IMR-90 (cell line): ENCODE data around the gene BMP5. TPM values are rescaled to one million over a fixed set of nuclear protein-coding genes. Genes with fewer than 3 reads are reported as not detected.

Experiments used
- ATAC-seq: fragments of 200-7000 bp; cut with Tn5 transposase; 2 replicates; pipeline ENCODE4 v1.9.1; 2020; ENCODE audit warnings: low read depth, mild to moderate bottlenecking, moderate library complexity
- BruUV-seq: library from RNA; stranded (reverse); fragments of 400-500 nt; replicated peaks from 2 replicates; lab custom pipeline; 2021; lab: Mats Ljungman, UMichigan
- CTCF ChIA-PET: fragments of 300-600 bp; formaldehyde crosslinking; extraction: SDS; loops from one replicate; lab custom pipeline; 2021; ENCODE audit warnings: antibody characterized with exemption; lab: Yijun Ruan, JAX
- POLR2A ChIA-PET: fragments of 300-600 bp; sonication (Branson Sonifier 250); formaldehyde crosslinking; loops from one replicate; lab custom pipeline; 2022; ENCODE audit warnings: antibody characterized with exemption; ENCODE audit not compliant: unreplicated experiment; lab: Charles Lee
- DNase-seq: peaks from one replicate; pipeline ENCODE4 v3.0.0; 2013
- H2AFZ ChIP-seq: replicated peaks from 2 replicates; pipeline ENCODE3; 2013; ENCODE audit warnings: low read length, mild to moderate bottlenecking; ENCODE audit not compliant: poor library complexity
- H2AK5ac ChIP-seq: 2 replicates; pipeline ENCODE4 v1.6.1; 2013; ENCODE audit warnings: low read depth, low read length, inconsistent platforms
- H2AK9ac ChIP-seq: replicated peaks from 2 replicates; pipeline ENCODE3; 2013; ENCODE audit warnings: mild to moderate bottlenecking, low read depth, low read length, moderate library complexity; ENCODE audit not compliant: poor library complexity
- H2BK120ac ChIP-seq: 2 replicates; pipeline ENCODE4 v1.6.1; 2013; ENCODE audit warnings: low read depth, low read length, inconsistent platforms
- H2BK15ac ChIP-seq: 3 replicates; pipeline ENCODE4 v1.6.1; 2013; ENCODE audit warnings: low read depth, low read length, inconsistent platforms
- H2BK20ac ChIP-seq: 2 replicates; pipeline ENCODE4 v1.6.1; 2013; ENCODE audit warnings: low read depth, mild to moderate bottlenecking, inconsistent platforms, low read length, moderate library complexity
- H2BK5ac ChIP-seq: 2 replicates; pipeline ENCODE4 v1.6.1; 2013; ENCODE audit warnings: mild to moderate bottlenecking, low read depth, low read length, inconsistent platforms; ENCODE audit not compliant: poor library complexity, severe bottlenecking
- H3K14ac ChIP-seq: replicated peaks from 2 replicates; pipeline ENCODE4 v1.6.1; 2013; ENCODE audit warnings: low read depth, low read length, inconsistent platforms
- H3K18ac ChIP-seq: 2 replicates; pipeline ENCODE4 v1.6.1; 2013; ENCODE audit warnings: low read depth, low read length, control low read depth
- H3K23ac ChIP-seq: 2 replicates; pipeline ENCODE4 v1.6.1; 2013; ENCODE audit warnings: low read depth, low read length, inconsistent platforms
- H3K27ac ChIP-seq: 2 replicates; pipeline ENCODE4 v1.5.1; 2013; ENCODE audit warnings: mild to moderate bottlenecking, control low read depth, low read length; ENCODE audit not compliant: insufficient read depth
- H3K27me3 ChIP-seq: 2 replicates; pipeline ENCODE4 v1.6.1; 2013; ENCODE audit warnings: low read length; ENCODE audit not compliant: control insufficient read depth, insufficient read depth
- H3K36me3 ChIP-seq: 2 replicates; pipeline ENCODE4 v1.6.1; 2013; ENCODE audit warnings: low read length, mixed read lengths; ENCODE audit not compliant: control insufficient read depth, insufficient read depth
- H3K4ac ChIP-seq: 2 replicates; pipeline ENCODE4 v1.6.1; 2013; ENCODE audit warnings: low read depth, low read length, inconsistent platforms
- H3K4me1 ChIP-seq: 2 replicates; pipeline ENCODE4 v1.6.1; 2013; ENCODE audit warnings: low read length, mixed read lengths; ENCODE audit not compliant: control insufficient read depth, insufficient read depth
- H3K4me2 ChIP-seq: 2 replicates; pipeline ENCODE4 v1.6.1; 2013; ENCODE audit warnings: low read depth, mild to moderate bottlenecking, control low read depth, low read length, moderate library complexity
- H3K4me3 ChIP-seq: 2 replicates; pipeline ENCODE4 v1.5.1; 2013; ENCODE audit warnings: low read depth, mild to moderate bottlenecking, control low read depth, low read length, moderate library complexity; ENCODE audit not compliant: insufficient read depth
- H3K56ac ChIP-seq: 2 replicates; pipeline ENCODE4 v1.6.1; 2013; ENCODE audit warnings: low read length, inconsistent platforms; ENCODE audit not compliant: insufficient read depth; ENCODE audit errors: extremely low read depth
- H3K79me1 ChIP-seq, 2 experiments: 2 replicates each; pipeline ENCODE4 v1.6.1; 2013; ENCODE audit warnings: low read length in 2 of 2, inconsistent platforms in 1 of 2, low read depth in 1 of 2
- H3K9ac ChIP-seq: 2 replicates; pipeline ENCODE4 v1.6.1; 2013; ENCODE audit warnings: low read depth, low read length, control low read depth
- H3K9me1 ChIP-seq: 2 replicates; pipeline ENCODE4 v1.6.1; 2013; ENCODE audit warnings: low read length, inconsistent platforms; ENCODE audit not compliant: insufficient read depth
- H3K9me3 ChIP-seq: 2 replicates; pipeline ENCODE4 v1.6.1; 2013; ENCODE audit warnings: low read length; ENCODE audit not compliant: control insufficient read depth, insufficient read depth
- H4K20me1 ChIP-seq: 2 replicates; pipeline ENCODE4 v1.6.1; 2013; ENCODE audit warnings: low read length, inconsistent platforms; ENCODE audit not compliant: insufficient read depth
- H4K5ac ChIP-seq: 2 replicates; pipeline ENCODE4 v1.6.1; 2013; ENCODE audit warnings: mild to moderate bottlenecking, low read depth, low read length, control low read depth
- H4K8ac ChIP-seq, 2 experiments: 2 replicates each; pipeline ENCODE4 v1.6.1; 2013; ENCODE audit warnings: low read depth in 2 of 2, low read length in 2 of 2, control low read depth in 1 of 2, inconsistent platforms in 1 of 2
- H4K91ac ChIP-seq: 2 replicates; pipeline ENCODE4 v1.6.1; 2013; ENCODE audit warnings: low read depth, low read length, inconsistent platforms; ENCODE audit not compliant: insufficient read depth
- BHLHE40 ChIP-seq: fragments of 150-350 bp; IDR thresholded peaks from 2 replicates; pipeline ENCODE4 v1.6.1; 2016; ENCODE audit warnings: mild to moderate bottlenecking, low read depth, low read length
- CEBPB ChIP-seq: IDR thresholded peaks from 2 replicates; pipeline ENCODE4 v1.6.1; 2012; ENCODE audit warnings: low read depth, low read length, improper control_type of control experiment
- CHD1 ChIP-seq: IDR thresholded peaks from 2 replicates; pipeline ENCODE4 v1.6.1; 2012; ENCODE audit warnings: low read depth, low read length, improper control_type of control experiment
- CTCF ChIP-seq: conservative IDR thresholded peaks from 2 replicates; pipeline ENCODE4 v1.5.1; 2012; ENCODE audit warnings: mild to moderate bottlenecking, low read depth, low read length, improper control_type of control experiment
- FOS ChIP-seq: fragments of 150-350 bp; IDR thresholded peaks from 2 replicates; pipeline ENCODE4 v1.6.1; 2016; ENCODE audit warnings: low read depth, low read length
- MAFK ChIP-seq: IDR thresholded peaks from 2 replicates; pipeline ENCODE4 v1.6.1; 2012; ENCODE audit warnings: low read depth, low read length, improper control_type of control experiment
- MAZ ChIP-seq: IDR thresholded peaks from 2 replicates; pipeline ENCODE4 v1.6.1; 2012; ENCODE audit warnings: low read depth, mild to moderate bottlenecking, low read length, improper control_type of control experiment, moderate library complexity, borderline replicate concordance
- MXI1 ChIP-seq: IDR thresholded peaks from 2 replicates; pipeline ENCODE4 v1.6.1; 2012; ENCODE audit warnings: low read depth, mild to moderate bottlenecking, low read length, moderate library complexity, borderline replicate concordance
- NFE2L2 ChIP-seq: fragments of 150-350 bp; IDR thresholded peaks from 2 replicates; pipeline ENCODE4 v1.6.1; 2016; ENCODE audit warnings: low read depth, mild to moderate bottlenecking, low read length
- POLR2A ChIP-seq: IDR thresholded peaks from 2 replicates; pipeline ENCODE4 v1.6.1; 2012; ENCODE audit warnings: mild to moderate bottlenecking, low read depth, low read length
- RAD21 ChIP-seq: IDR thresholded peaks from 2 replicates; pipeline ENCODE4 v1.6.1; 2012; ENCODE audit warnings: low read length, improper control_type of control experiment
- RCOR1 ChIP-seq: IDR thresholded peaks from 2 replicates; pipeline ENCODE4 v1.6.1; 2012; ENCODE audit warnings: mild to moderate bottlenecking, low read length, improper control_type of control experiment; ENCODE audit not compliant: insufficient replicate concordance
- RFX5 ChIP-seq: IDR thresholded peaks from 2 replicates; pipeline ENCODE4 v1.8.0; 2012; ENCODE audit warnings: low read depth, mild to moderate bottlenecking, low read length, moderate library complexity
- SMC3 ChIP-seq: fragments of 150-350 bp; IDR thresholded peaks from 2 replicates; pipeline ENCODE4 v1.6.1; 2016; ENCODE audit warnings: low read depth, mild to moderate bottlenecking, antibody characterized with exemption, low read length, moderate library complexity
- USF2 ChIP-seq: fragments of 150-350 bp; IDR thresholded peaks from 2 replicates; pipeline ENCODE4 v1.6.1; 2017; ENCODE audit warnings: mild to moderate bottlenecking, antibody characterized with exemption, low read length, low read depth
- WGBS, 2 experiments: methylation state at CpG; one replicate each; pipeline versions ENCODE4 v1.1.5 to v1.1.7; 2013; ENCODE audit warnings: missing lambda C conversion rate in 2 of 2; ENCODE audit not compliant: insufficient read length in 1 of 2; ENCODE audit errors: extremely low coverage in 2 of 2; 5-methylcytosine and 5-hydroxymethylcytosine counted together
- dilution Hi-C: fragments of 300-500 bp; cut with HindIII; formaldehyde crosslinking; loops from one replicate; pipeline ENCODE4 v1.14.3; 2018; ENCODE audit warnings: low sequenced_read_pairs; ENCODE audit not compliant: unreplicated experiment
- in situ Hi-C: fragments of 300-500 bp; cut with MboI; formaldehyde crosslinking; loops from 3 replicates; pipeline ENCODE4 v1.14.3; 2019; ENCODE audit warnings: low sequenced_read_pairs, inconsistent platforms, mixed read lengths
- intact Hi-C: fragments of 100-400 bp; cut with micrococcal nuclease; formaldehyde crosslinking; loops from 2 replicates; pipeline ENCODE4 v1.10.0; 2022
- polyA plus RNA-seq, 3 experiments: library from polyadenylated mRNA; depleted of rRNA; stranded (reverse); fragments of >200 nt; gene quantifications; 2 replicates each; pipeline ENCODE4 v1.2.3, GENCODE V29; 2012; ENCODE audit warnings: low replicate concordance in 1 of 3
- total RNA-seq: library from RNA; depleted of rRNA; stranded (reverse); fragments of >200 nt; gene quantifications from 2 replicates; pipeline ENCODE4 v1.2.3, GENCODE V29; 2012
- TF ChIP-seq, protein P1 (sequence below): fragments of 150-350 bp; IDR thresholded peaks from 2 replicates; pipeline ENCODE4 v1.6.1; 2016; ENCODE audit warnings: low read depth, mild to moderate bottlenecking, low read length, moderate library complexity, borderline replicate concordance

The BMP5 gene
- total and polyA plus RNA-seq, 2 of the 4 experiments (the other 2 are of a cell fraction) = under 0.01 to 0.02 TPM

- no peak overlapping the region for H2AFZ ChIP-seq
- no peak overlapping the region for H4K8ac ChIP-seq
- no peak overlapping the region for H4K91ac ChIP-seq
- CTCF ChIA-PET = no interaction called here
- POLR2A ChIA-PET = no interaction called here
- H4K20me1 ChIP-seq = no peaks in the 10 kb centered on the region
- no peaks in the 10 kb centered on the region for H3K36me3 ChIP-seq
- no peak overlapping the region for H3K14ac ChIP-seq
- no peak overlapping the region for H2BK20ac ChIP-seq
- H2BK5ac ChIP-seq = no peak overlapping the region
- H3K79me1 ChIP-seq = no peaks in the 10 kb centered on the region
- no peak overlapping the region for H2AK5ac ChIP-seq
- H3K56ac ChIP-seq = no peak overlapping the region
- no peaks in the 10 kb centered on the region for H3K27me3 ChIP-seq
- no peak overlapping the region for H3K4me2 ChIP-seq
- no peak overlapping the region for H3K27ac ChIP-seq
- no peaks in the 10 kb centered on the region for H3K4me1 ChIP-seq
- no peak overlapping the region for H3K18ac ChIP-seq
- dilution Hi-C loops (no loop called here), in situ Hi-C loops (no loop called here), intact Hi-C loops (no loop called here)
- no peak overlapping the region for H3K4me3 ChIP-seq
- H3K9ac ChIP-seq = no peak overlapping the region
- BruUV-seq = no TSS peak
- H3K9me1 ChIP-seq = no peaks in the 10 kb centered on the region
- no peak overlapping the region for H2BK120ac ChIP-seq
- H2AK9ac ChIP-seq = no peak overlapping the region
- no peak overlapping the region for H2BK15ac ChIP-seq
- no CpG with 5 or more reads among the region's 1 CpG for WGBS, 2 experiments
- no peaks in the 10 kb centered on the region for H3K9me3 ChIP-seq
- H4K5ac ChIP-seq = no peak overlapping the region
- DNase-seq (no peak), ATAC-seq (no peak)
- no peak overlapping the region for H3K23ac ChIP-seq
- H3K4ac ChIP-seq = no peak overlapping the region
- TF ChIP-seq RFX5 (no peak), CEBPB (no peak), RCOR1 (no peak), USF2 (no peak), CTCF (no peak), CHD1 (no peak), MXI1 (no peak), BHLHE40 (no peak), MAFK (no peak), POLR2A (no peak), SMC3 (no peak), NFE2L2 (no peak), MAZ (no peak), RAD21 (no peak), FOS (no peak)
- TF ChIP-seq, protein P1, sequence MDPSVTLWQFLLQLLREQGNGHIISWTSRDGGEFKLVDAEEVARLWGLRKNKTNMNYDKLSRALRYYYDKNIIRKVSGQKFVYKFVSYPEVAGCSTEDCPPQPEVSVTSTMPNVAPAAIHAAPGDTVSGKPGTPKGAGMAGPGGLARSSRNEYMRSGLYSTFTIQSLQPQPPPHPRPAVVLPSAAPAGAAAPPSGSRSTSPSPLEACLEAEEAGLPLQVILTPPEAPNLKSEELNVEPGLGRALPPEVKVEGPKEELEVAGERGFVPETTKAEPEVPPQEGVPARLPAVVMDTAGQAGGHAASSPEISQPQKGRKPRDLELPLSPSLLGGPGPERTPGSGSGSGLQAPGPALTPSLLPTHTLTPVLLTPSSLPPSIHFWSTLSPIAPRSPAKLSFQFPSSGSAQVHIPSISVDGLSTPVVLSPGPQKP = no peak
Observed at GRCh38 chr6:55812509-55812908, 62.9 kb downstream of the BMP5 start.
